K562 (cell line): ENCODE data around the gene PDGFD.

Experiments
- FOXP1 ChIP-seq: sonication (generic); formaldehyde crosslinking; IDR thresholded peaks from 2 replicates; pipeline ENCODE4 v1.8.0; 2022; ENCODE audit warnings: mild to moderate bottlenecking, missing genetic modification reagents
- HCFC1 ChIP-seq: IDR thresholded peaks from 2 replicates; pipeline ENCODE4 v1.6.1; 2012; ENCODE audit warnings: low read depth, low read length, improper control_type of control experiment
- JUN ChIP-seq, 2 experiments: sonication (generic) in 1 of 2; formaldehyde crosslinking in 1 of 2; IDR thresholded peaks; 2 replicates each; pipeline versions ENCODE4 v1.6.1 to v1.8.0; 2012 to 2022; ENCODE audit warnings: borderline replicate concordance in 2 of 2, mild to moderate bottlenecking in 2 of 2, improper control_type of control experiment in 1 of 2, low read depth in 1 of 2, low read length in 1 of 2, missing genetic modification reagents in 1 of 2
- MYBL2 ChIP-seq, 2 experiments: fragments of 450-650 bp in 1 of 2; sonication (generic) in 1 of 2; formaldehyde crosslinking in 1 of 2; IDR thresholded peaks; 2 replicates each; pipeline versions ENCODE4 v1.6.1 to v1.8.1; 2017 to 2022; ENCODE audit warnings: borderline replicate concordance in 1 of 2, inconsistent platforms in 1 of 2, low read depth in 1 of 2, mild to moderate bottlenecking in 1 of 2, missing genetic modification reagents in 1 of 2, moderate library complexity in 1 of 2
- TF ChIP-seq, protein P1 (sequence below): fragments of 250-450 bp; sonication (Bioruptor Pico); IDR thresholded peaks from 2 replicates; pipeline ENCODE4 v1.8.0; 2022; ENCODE audit warnings: moderate library complexity, mild to moderate bottlenecking, inconsistent platforms

DNA sequence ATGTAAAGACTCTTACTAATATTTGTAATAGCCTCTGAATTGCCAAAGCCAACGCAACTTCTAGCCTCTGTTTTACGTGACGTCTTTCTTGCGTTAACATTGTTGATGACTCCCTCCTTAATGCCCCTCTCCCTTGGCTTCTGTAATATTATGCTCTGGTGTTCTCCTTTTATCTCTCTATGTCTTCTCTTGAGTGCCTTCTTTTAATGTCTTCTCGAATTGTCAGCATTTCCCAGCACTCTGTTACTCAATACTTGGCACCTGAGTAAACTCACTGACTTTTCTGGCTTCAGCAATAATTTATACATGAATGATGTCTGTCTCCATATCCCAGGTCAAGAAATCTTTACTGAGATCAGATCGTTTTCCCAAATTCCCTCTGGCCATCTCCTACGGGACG is 196.0 kb downstream of the PDGFD start:
- TF ChIP-seq JUN (IDR thresholded peaks at IDR 0.05; ENCODE audit: borderline replicate concordance, low read depth, low read length) (no peak), JUN (CRISPR knock-in tag; IDR thresholded peaks at IDR 0.05; ENCODE audit: borderline replicate concordance) (no peak), HCFC1 (no peak), MYBL2 (IDR thresholded peaks at IDR 0.05; ENCODE audit: low read depth) (no peak), MYBL2 (CRISPR knock-in tag; IDR thresholded peaks at IDR 0.05; ENCODE audit: borderline replicate concordance) (no peak), FOXP1 (CRISPR knock-in tag) (no peak)
- TF ChIP-seq, protein P1, sequence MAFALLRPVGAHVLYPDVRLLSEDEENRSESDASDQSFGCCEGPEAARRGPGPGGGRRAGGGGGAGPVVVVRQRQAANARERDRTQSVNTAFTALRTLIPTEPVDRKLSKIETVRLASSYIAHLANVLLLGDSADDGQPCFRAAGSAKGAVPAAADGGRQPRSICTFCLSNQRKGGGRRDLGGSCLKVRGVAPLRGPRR (CRISPR knock-in tag) = no peak
